HepG2 (cell line): ENCODE measurements around the gene LAMTOR2. TPM values are rescaled to one million over a fixed set of nuclear protein-coding genes. Genes with fewer than 3 reads are reported as not detected.

Experiments
- ATAC-seq: fragments of 200-7000 bp; cut with Tn5 transposase; 3 replicates; pipeline ENCODE4 v1.9.1; 2020; ENCODE audit warnings: mild to moderate bottlenecking, moderate library complexity
- BruUV-seq: library from RNA; stranded (reverse); fragments of 400-500 nt; replicated peaks from 2 replicates; lab custom pipeline; 2021; lab: Mats Ljungman, UMichigan
- CTCF ChIA-PET: fragments of 300-600 bp; formaldehyde crosslinking; extraction: SDS; loops from one replicate; lab custom pipeline; 2021; ENCODE audit warnings: low total read pairs, inconsistent platforms, low intra/inter-chr PET ratio; lab: Yijun Ruan, JAX
- POLR2A ChIA-PET: fragments of 350-600 bp; sonication (Branson Sonifier 250); formaldehyde crosslinking; loops from one replicate; lab custom pipeline; 2020; ENCODE audit warnings: antibody characterized with exemption, inconsistent platforms; lab: Yijun Ruan, JAX
- DNase-seq: peaks from one replicate; pipeline ENCODE4 v3.0.0-alpha.2; 2015; ENCODE audit warnings: low spot score
- FAIRE-seq: peaks from 3 replicates; lab custom pipeline; 2011; peaks lifted over from hg19 to GRCh38; lab: Jason Lieb, UNC
- H2AFZ ChIP-seq: one replicate; pipeline ENCODE4 v1.6.1; 2011; ENCODE audit warnings: low read length, inconsistent platforms
- H3K27ac ChIP-seq: fragments of 300-600 bp; 3 replicates; pipeline ENCODE4 v1.8.0; 2011; ENCODE audit warnings: mixed run types, mild to moderate bottlenecking, mixed read lengths, low read length, inconsistent platforms; ENCODE audit not compliant: insufficient read depth; ENCODE audit errors: extremely low read length
- H3K27me3 ChIP-seq, 2 experiments: fragments of 200-600 bp in 1 of 2; 2 replicates in 1 of 2; 3 replicates in 1 of 2; pipeline versions ENCODE4 v1.6.0 to v1.8.0; 2011; ENCODE audit warnings: low read length in 2 of 2, mild to moderate bottlenecking in 2 of 2, moderate library complexity in 2 of 2, inconsistent platforms in 1 of 2; ENCODE audit not compliant: insufficient read depth in 2 of 2, control insufficient read depth in 1 of 2
- H3K36me3 ChIP-seq, 2 experiments: fragments of 200-600 bp in 1 of 2; replicated peaks in 1 of 2; 2 replicates in 1 of 2; 3 replicates in 1 of 2; pipeline versions ENCODE4 v1.5.1 to v1.8.0; 2011; ENCODE audit warnings: low read length in 2 of 2, inconsistent platforms in 1 of 2; ENCODE audit not compliant: insufficient read depth in 2 of 2, control insufficient read depth in 1 of 2
- H3K4me1 ChIP-seq: 2 replicates; pipeline ENCODE4 v1.5.1; 2012; ENCODE audit warnings: low read length, inconsistent platforms; ENCODE audit not compliant: insufficient read depth
- H3K4me2 ChIP-seq: 2 replicates; pipeline ENCODE4 v1.6.0; 2011; ENCODE audit warnings: low read depth, low read length, inconsistent platforms
- H3K4me3 ChIP-seq, 3 experiments: fragments of 200-600 bp in 1 of 3; sonication (generic), shearing (Covaris generic) in 1 of 3; replicated peaks in 1 of 3; 2 replicates each; pipeline ENCODE4 v1.5.1; 2011 to 2016; ENCODE audit warnings: low read length in 3 of 3, inconsistent platforms in 2 of 3, low read depth in 2 of 3, mild to moderate bottlenecking in 2 of 3, control low read depth in 1 of 3, mixed read lengths in 1 of 3; ENCODE audit not compliant: insufficient read depth in 1 of 3
- H3K79me2 ChIP-seq: one replicate; pipeline ENCODE4 v1.6.1; 2011; ENCODE audit warnings: low read length, inconsistent platforms; ENCODE audit not compliant: insufficient read depth
- H3K9ac ChIP-seq: 2 replicates; pipeline ENCODE4 v1.6.0; 2011; ENCODE audit warnings: mild to moderate bottlenecking, low read depth, low read length, inconsistent platforms; ENCODE audit not compliant: insufficient read depth
- H3K9me3 ChIP-seq: 2 replicates; pipeline ENCODE4 v1.5.1; 2012; ENCODE audit warnings: mild to moderate bottlenecking, low read length
- H4K20me1 ChIP-seq: 2 replicates; pipeline ENCODE4 v1.6.0; 2011; ENCODE audit warnings: inconsistent platforms, mild to moderate bottlenecking, low read length, moderate library complexity; ENCODE audit not compliant: insufficient read depth
- ARID2 ChIP-seq: sonication (generic); formaldehyde crosslinking; IDR thresholded peaks from 2 replicates; pipeline ENCODE4 v1.8.1; 2022; ENCODE audit warnings: mild to moderate bottlenecking, missing genetic modification reagents, borderline replicate concordance
- CSRNP1 ChIP-seq: sonication (generic); formaldehyde crosslinking; IDR thresholded peaks from 2 replicates; pipeline ENCODE4 v1.8.1; 2023; ENCODE audit warnings: mild to moderate bottlenecking, missing genetic modification reagents
- HOMEZ ChIP-seq: IDR thresholded peaks from 2 replicates; pipeline ENCODE4 v1.6.1; 2016; ENCODE audit warnings: low read depth
- IRX3 ChIP-seq: sonication (generic); formaldehyde crosslinking; IDR thresholded peaks from 2 replicates; pipeline ENCODE4 v1.8.1; 2023; ENCODE audit warnings: mild to moderate bottlenecking, low read depth, missing genetic modification reagents, borderline replicate concordance
- SNAPC2 ChIP-seq: sonication (generic); formaldehyde crosslinking; IDR thresholded peaks from 2 replicates; pipeline ENCODE4 v1.8.1; 2022; ENCODE audit warnings: mild to moderate bottlenecking, missing genetic modification reagents
- ZNF709 ChIP-seq: sonication (generic); formaldehyde crosslinking; IDR thresholded peaks from 2 replicates; pipeline ENCODE4 v1.5.0; 2020; ENCODE audit warnings: mild to moderate bottlenecking, missing genetic modification reagents
- ZNF891 ChIP-seq: sonication (generic); formaldehyde crosslinking; IDR thresholded peaks from 2 replicates; pipeline ENCODE4 v1.5.0; 2020; ENCODE audit warnings: mild to moderate bottlenecking, missing genetic modification reagents
- ZSCAN5A ChIP-seq: sonication (generic); formaldehyde crosslinking; IDR thresholded peaks from 2 replicates; pipeline ENCODE4 v1.8.0; 2022; ENCODE audit warnings: mild to moderate bottlenecking, missing genetic modification reagents, borderline replicate concordance
- WGBS: methylation state at CpG from one replicate; pipeline ENCODE4 v1.1.6; 2017; ENCODE audit warnings: low lambda C conversion rate; 5-methylcytosine and 5-hydroxymethylcytosine counted together
- in situ Hi-C: cut with HindIII; loops from 2 replicates; pipeline ENCODE4 v1.10.0; 2017; ENCODE audit warnings: low pct_unique_long_range_greater_than_20kb; ENCODE audit not compliant: extremely low pct_ligation_motif_present
- intact Hi-C: fragments of 100-400 bp; cut with micrococcal nuclease; formaldehyde crosslinking; loops from one replicate; pipeline ENCODE4 v1.10.0; 2022; ENCODE audit not compliant: unreplicated experiment
- polyA plus RNA-seq, 8 experiments: library from polyadenylated mRNA; depleted of rRNA in 3 of 8; stranded (reverse) in 7 of 8; unstranded in 1 of 8; fragments of >200 nt; fragmentation: Illumina TruSeq in 4 of 8; extraction: Trizol in 4 of 8; gene quantifications; 2 replicates each; pipeline versions ENCODE4 v1.2.1 to v1.2.3, GENCODE V29; 2011 to 2016; ENCODE audit warnings: low read depth in 4 of 8, missing spikeins in 1 of 8, mixed read lengths in 1 of 8; ENCODE audit not compliant: insufficient read depth in 1 of 8
- total RNA-seq, 5 experiments: library from RNA; depleted of rRNA; stranded (reverse); fragments of >200 nt; fragmentation: Illumina TruSeq; extraction: Trizol; gene quantifications; 2 replicates each; pipeline ENCODE4 v1.2.3, GENCODE V29; 2016; ENCODE audit warnings: low read depth in 1 of 5

LAMTOR2 gene
- total and polyA plus RNA-seq, 2 of the 13 experiments (the other 11 are each of a cell fraction or from before 2014, with no cell fraction given): 36.5 to 66.4 TPM

- no peaks in the 10 kb centered on the region for H4K20me1 ChIP-seq
- ATAC-seq (no peak), DNase-seq (no peak), FAIRE-seq (no peak)
- H3K79me2 ChIP-seq: no peaks in the 10 kb centered on the region
- POLR2A ChIA-PET: interaction anchor here (1.0 to 1.4 kb wide), 3 partner anchors 11 to 130 kb away, joined by 3 to 10 read pairs (median 3); partner anchors contain the start of genes KHDC4, LAMTOR2 and UBQLN4
- no peaks in the 10 kb centered on the region for H3K9me3 ChIP-seq
- H3K4me2 ChIP-seq: no peak overlapping the region
- BruUV-seq: no TSS peak
- no peak for TF ChIP-seq IRX3 (CRISPR knock-in tag)
- no peak for TF ChIP-seq HOMEZ (CRISPR knock-in tag)
- TF ChIP-seq ZSCAN5A (CRISPR knock-in tag): no peak
- TF ChIP-seq CSRNP1 (CRISPR knock-in tag): no peak
- no peak for TF ChIP-seq SNAPC2 (CRISPR knock-in tag)
- no peak for TF ChIP-seq ZNF891 (CRISPR knock-in tag)
- TF ChIP-seq ARID2 (CRISPR knock-in tag): no peak
- no peak for TF ChIP-seq ZNF709 (CRISPR knock-in tag)
- 58% methylated on average over 1 of the region's 2 CpGs for WGBS
- H3K27me3 ChIP-seq: no peaks in the 10 kb centered on the region
- no peak overlapping the region for H3K27ac ChIP-seq
- no peak overlapping the region for H3K4me3 ChIP-seq
- no peak overlapping the region for H2AFZ ChIP-seq
- H3K4me1 ChIP-seq: peaks cover 38% of the 10 kb centered on the region
- H3K9ac ChIP-seq: no peak overlapping the region
- intact Hi-C loops (loop anchor here (10.0 kb wide), 1 partner anchor 59 kb away; no protein-coding TSS in a partner anchor), in situ Hi-C loops (loop anchor here (10.0 kb wide), 1 partner anchor 119 kb away; the partner anchor contains the start of gene RXFP4)
- no peaks in the 10 kb centered on the region for H3K36me3 ChIP-seq
- CTCF ChIA-PET: no interaction called here
Measured at GRCh38 chr1:156063997-156064285, 9.4 kb downstream of the LAMTOR2 start.
